HG03039 (cell line): ENCODE results near the gene SHFL.

Experiments
- ATAC-seq: cut with Tn5 transposase; IDR thresholded peaks from one replicate; pipeline ENCODE4 v1.9.1; 2021; ENCODE audit warnings: mild to moderate bottlenecking, moderate library complexity; ENCODE audit not compliant: unreplicated experiment

Gene SHFL

GRCh38 chr19:10107817-10108367 is 21.8 kb downstream of the SHFL start:
- no peak for ATAC-seq

- no peak for ATAC-seq
Measured at GRCh38 chr19:10109528-10109927, 23.4 kb downstream of the SHFL start.

GRCh38 chr19:10110076-10110971 is 24.2 kb downstream of the SHFL start:
- ATAC-seq: no peak

GRCh38 chr19:10110972-10111317 is 24.8 kb downstream of the SHFL start:
- ATAC-seq: no peak

GRCh38 chr19:10111405-10111811 is 25.3 kb downstream of the SHFL start, which contains the start of gene P2RY11:
Gene P2RY11 (plus strand): TSS chr19:10111693. CDS start chr19:10111722, 29 bp downstream.
- no peak for ATAC-seq

GRCh38 chr19:10112037-10112761 is 26.1 kb downstream of the SHFL start:
- no peak for ATAC-seq

- no peak for ATAC-seq
Measured at GRCh38 chr19:10112895-10113591, 26.9 kb downstream of the SHFL start.

- ATAC-seq: no peak
Measured at GRCh38 chr19:10113592-10113963, 27.5 kb downstream of the SHFL start.

- ATAC-seq: no peak
Measured at GRCh38 chr19:10113964-10114650, 28.0 kb downstream of the SHFL start.

GRCh38 chr19:10114651-10115391 is 28.7 kb downstream of the SHFL start:
- no peak for ATAC-seq

- no peak for ATAC-seq
Measured at GRCh38 chr19:10115392-10116084, 29.4 kb downstream of the SHFL start.

- ATAC-seq: no peak
Measured at GRCh38 chr19:10116085-10116865, 30.2 kb downstream of the SHFL start.

GRCh38 chr19:10116866-10117616 is 30.9 kb downstream of the SHFL start:
- no peak for ATAC-seq

- ATAC-seq: no peak
Measured at GRCh38 chr19:10118960-10119359, 32.8 kb downstream of the SHFL start.

GRCh38 chr19:10120538-10121189 is 34.5 kb downstream of the SHFL start:
- ATAC-seq: no peak

GRCh38 chr19:10122045-10122444 is 35.9 kb downstream of the SHFL start:
- no peak for ATAC-seq

- no peak for ATAC-seq
Measured at GRCh38 chr19:10124429-10124828, 38.3 kb downstream of the SHFL start.
